Ovary (tissue), 9 donors: Measurements from ENCODE around the gene CDC14A. TPM values are rescaled to one million over a fixed set of nuclear protein-coding genes. Genes with fewer than 3 reads are reported as not detected.

ENCODE experiments used
- DNase-seq, 5 donors: peaks; one replicate each; pipeline ENCODE4 v3.0.0-alpha.2; 2019 to 2020
- H3K27ac ChIP-seq, 2 donors: fragments of 200-600 bp; one replicate each; pipeline versions ENCODE4 v1.5.1 to v1.8.0; 2019 to 2022
- H3K27me3 ChIP-seq: fragments of 200-600 bp; one replicate; pipeline ENCODE4 v1.8.0; 2022
- H3K36me3 ChIP-seq: fragments of 200-600 bp; sonication (generic); one replicate; pipeline ENCODE4 v1.5.1; 2019
- H3K4me1 ChIP-seq: one replicate; pipeline ENCODE4 v1.8.1; 2013; ENCODE audit warnings: mild to moderate bottlenecking, moderate library complexity; ENCODE audit not compliant: insufficient read depth
- H3K4me3 ChIP-seq: fragments of 200-600 bp; sonication (generic); one replicate; pipeline ENCODE4 v1.5.1; 2017
- H3K9me3 ChIP-seq, 2 donors: fragments of 200-600 bp in 1 of 2; sonication (generic) in 1 of 2; one replicate each; pipeline versions ENCODE4 v1.5.1 to v1.8.1; 2013 to 2019; ENCODE audit warnings: mild to moderate bottlenecking in 1 of 2, moderate library complexity in 1 of 2
- EP300 ChIP-seq: sonication (generic); formaldehyde crosslinking; IDR thresholded peaks from one replicate; pipeline ENCODE4 v1.6.1; 2017; ENCODE audit warnings: antibody characterized with exemption
- POLR2A ChIP-seq: fragments of 450-650 bp; IDR thresholded peaks from one replicate; pipeline ENCODE4 v1.6.1; 2017; ENCODE audit warnings: antibody characterized with exemption, mild to moderate bottlenecking, moderate library complexity
- WGBS, 3 donors: extraction: QIAGEN DNeasy Blood & Tissue Kit in 1 of 3; methylation state at CpG; one replicate each; pipeline versions ENCODE4 v1.1.5 to v1.1.7; 2013 to 2017; 5-methylcytosine and 5-hydroxymethylcytosine counted together
- intact Hi-C, 4 donors: fragments of 100-400 bp; cut with DNase I; formaldehyde crosslinking; loops; one replicate each; pipeline versions ENCODE4 v1.11.0 to v1.15.1; 2022 to 2023
- polyA plus RNA-seq, 2 donors: library from polyadenylated mRNA; stranded (reverse); fragments of 200-250 nt in 1 of 2; fragments of 350-450 nt in 1 of 2; fragmentation: Illumina TruSeq in 1 of 2; extraction: RNeasy Lipid Tissue Mini Kit (QIAGEN cat#74804) in 1 of 2; gene quantifications; one replicate each; pipeline ENCODE4 v1.2.3, GENCODE V29; 2013 to 2014
- total RNA-seq, 7 donors: library from RNA; depleted of rRNA in 2 of 7; stranded (reverse); fragments of >200 nt in 2 of 7; fragmentation: NEBNext Ultra II Directional in 3 of 7; extraction: Animal tissue kit (Norgen Biotek cat#: 25700) in 3 of 7; gene quantifications; one replicate each; pipeline versions ENCODE4 v1.1.0 to v1.2.4, GENCODE V29; 2016 to 2023
- TF ChIP-seq, protein P1 (sequence below), 3 donors: fragments of 450-650 bp in 2 of 3; fragments of 200-600 bp in 1 of 3; IDR thresholded peaks; one replicate each; pipeline versions ENCODE4 v1.5.1 to v1.8.0; 2016 to 2022; ENCODE audit warnings: antibody characterized with exemption in 3 of 3, mild to moderate bottlenecking in 1 of 3
- donor health status: DM: no; HTN: no; CAD: no; lungs with moderate emphysema.
- donor health status: DM: no; HTN: no; CAD: no.
- donor health status: Bipolar disorder and iron deficiency.
- donor health status: DM: yes; HTN: yes; CAD: no.
- donor health status: DM: no; HTN: no; CAD: no.
- donor health status: DM: yes; HTN: yes; CAD: no.

The CDC14A gene
- total and polyA plus RNA-seq, 9 donors, result 4.6 to 47.4 (median 8.6) TPM

DNA sequence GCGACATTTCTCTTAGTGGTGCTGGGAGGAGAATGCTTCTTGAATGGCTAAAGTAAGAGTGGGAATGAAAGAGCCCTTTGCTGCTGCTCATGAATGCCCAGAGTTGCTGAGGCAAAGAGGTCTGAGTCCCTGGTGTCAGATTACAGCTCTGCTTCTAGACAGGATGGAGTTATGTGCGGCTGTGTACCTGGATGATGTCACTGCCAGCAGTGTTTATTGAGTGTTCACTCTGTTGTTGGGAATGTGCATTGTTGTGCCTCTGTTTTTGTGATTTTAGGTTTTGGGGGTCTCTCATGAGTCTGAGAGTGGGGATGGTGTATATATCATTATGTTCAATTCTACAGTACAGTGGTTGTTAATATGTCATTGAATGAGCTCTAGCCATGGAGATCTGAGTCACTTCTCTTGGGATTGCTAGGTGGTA lies 2.7 kb downstream of the CDC14A start:
- 65 to 92% (median 83%) methylated on average over 2 of the region's 2 CpGs for WGBS, 3 donors
- no peak overlapping the region for H3K4me3 ChIP-seq
- intact Hi-C loops, result loop anchor here in 1 of 4 donors (10.0 kb wide), 1 partner anchor 100 kb away; no protein-coding TSS in a partner anchor
- no peak for DNase-seq
- H3K9me3 ChIP-seq, result no peaks in the 10 kb centered on the region
- peaks cover 7% of the 10 kb centered on the region for H3K4me1 ChIP-seq
- TF ChIP-seq, protein P1, sequence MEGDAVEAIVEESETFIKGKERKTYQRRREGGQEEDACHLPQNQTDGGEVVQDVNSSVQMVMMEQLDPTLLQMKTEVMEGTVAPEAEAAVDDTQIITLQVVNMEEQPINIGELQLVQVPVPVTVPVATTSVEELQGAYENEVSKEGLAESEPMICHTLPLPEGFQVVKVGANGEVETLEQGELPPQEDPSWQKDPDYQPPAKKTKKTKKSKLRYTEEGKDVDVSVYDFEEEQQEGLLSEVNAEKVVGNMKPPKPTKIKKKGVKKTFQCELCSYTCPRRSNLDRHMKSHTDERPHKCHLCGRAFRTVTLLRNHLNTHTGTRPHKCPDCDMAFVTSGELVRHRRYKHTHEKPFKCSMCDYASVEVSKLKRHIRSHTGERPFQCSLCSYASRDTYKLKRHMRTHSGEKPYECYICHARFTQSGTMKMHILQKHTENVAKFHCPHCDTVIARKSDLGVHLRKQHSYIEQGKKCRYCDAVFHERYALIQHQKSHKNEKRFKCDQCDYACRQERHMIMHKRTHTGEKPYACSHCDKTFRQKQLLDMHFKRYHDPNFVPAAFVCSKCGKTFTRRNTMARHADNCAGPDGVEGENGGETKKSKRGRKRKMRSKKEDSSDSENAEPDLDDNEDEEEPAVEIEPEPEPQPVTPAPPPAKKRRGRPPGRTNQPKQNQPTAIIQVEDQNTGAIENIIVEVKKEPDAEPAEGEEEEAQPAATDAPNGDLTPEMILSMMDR (IDR thresholded peaks at IDR 0.05), result no peak
- TF ChIP-seq EP300, result no peak
- TF ChIP-seq POLR2A, result no peak
- H3K36me3 ChIP-seq, result no peaks in the 10 kb centered on the region
- no peak overlapping the region for H3K27ac ChIP-seq
- H3K27me3 ChIP-seq, result no peaks in the 10 kb centered on the region

DNA sequence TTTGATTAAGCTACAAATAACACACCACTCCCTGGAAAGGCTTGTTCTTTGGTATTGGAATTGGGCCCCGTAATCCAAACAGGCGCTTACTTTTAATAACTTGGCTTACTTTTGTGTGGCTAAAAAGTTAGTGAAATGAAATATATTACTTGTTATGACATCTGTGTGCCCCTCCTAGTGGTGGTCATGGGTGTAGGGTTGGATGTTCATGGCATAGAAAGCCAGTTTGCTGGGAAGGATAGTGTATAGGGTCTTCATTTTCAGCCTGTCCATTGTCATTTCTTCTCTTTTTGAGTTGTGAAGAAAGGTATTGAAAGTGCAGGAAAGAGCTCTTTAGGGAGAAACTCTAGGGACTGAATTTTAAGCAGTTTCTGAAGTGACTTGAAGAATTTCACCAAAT lies 5.9 kb downstream of the CDC14A start:
- no peak overlapping the region for H3K4me3 ChIP-seq
- H3K27ac ChIP-seq, result no peak overlapping the region
- no peak for DNase-seq
- intact Hi-C loops, result loop anchor here in 1 of 4 donors (10.0 kb wide), 1 partner anchor 97 kb away; no protein-coding TSS in a partner anchor
- H3K9me3 ChIP-seq, result no peaks in the 10 kb centered on the region
- H3K36me3 ChIP-seq, result no peaks in the 10 kb centered on the region
- no peaks in the 10 kb centered on the region for H3K27me3 ChIP-seq
- WGBS, 3 donors, result 11 to 18% (median 15%) methylated on average over 2 of the region's 2 CpGs
- H3K4me1 ChIP-seq, result peaks cover 9% of the 10 kb centered on the region
- TF ChIP-seq POLR2A (no peak), EP300 (no peak)
- TF ChIP-seq, protein P1 (IDR thresholded peaks at IDR 0.05), result no peak

DNA sequence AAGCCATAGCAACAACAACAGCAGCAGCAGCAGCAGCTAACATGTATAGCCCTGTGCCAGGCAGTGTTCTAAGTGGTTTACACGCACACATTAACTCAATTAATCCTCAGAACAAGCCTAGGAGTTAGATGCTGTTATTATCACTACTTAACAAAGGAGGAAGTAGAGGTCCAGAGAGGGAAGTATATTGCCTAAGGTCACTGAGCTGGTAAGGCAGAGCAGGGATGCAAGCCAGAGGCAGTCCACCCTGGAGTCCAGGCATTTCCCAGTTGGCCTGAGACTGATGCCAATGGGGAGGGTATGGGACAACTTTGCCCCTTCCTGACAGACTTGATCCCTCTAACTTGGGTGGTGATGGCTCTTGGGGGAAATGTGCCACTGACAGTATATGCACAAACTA lies 6.8 kb downstream of the CDC14A start:
- Histone ChIP-seq H3K27ac (no peak overlapping the region), H3K36me3 (no peaks in the 10 kb centered on the region), H3K27me3 (no peaks in the 10 kb centered on the region), H3K4me1 (peaks cover 9% of the 10 kb centered on the region), H3K4me3 (no peak overlapping the region), H3K9me3 (no peaks in the 10 kb centered on the region)
- 85 to 88% (median 87%) methylated on average over 1 of the region's 1 CpG for WGBS, 3 donors
- no peak for DNase-seq
- intact Hi-C loops, result loop anchor here in 1 of 4 donors (10.0 kb wide), 1 partner anchor 96 kb away; no protein-coding TSS in a partner anchor
- TF ChIP-seq, protein P1 (IDR thresholded peaks at IDR 0.05), result no peak
- TF ChIP-seq POLR2A (no peak), EP300 (no peak)

- WGBS, 3 donors, result 1 to 5% (median 4%) methylated on average over 2 of the region's 2 CpGs
- TF ChIP-seq EP300, result no peak
- TF ChIP-seq, protein P1 (IDR thresholded peaks at IDR 0.05), result no peak
- TF ChIP-seq POLR2A, result no peak
- H3K27me3 ChIP-seq, result no peaks in the 10 kb centered on the region
- H3K27ac ChIP-seq, result no peak overlapping the region
- no peaks in the 10 kb centered on the region for H3K36me3 ChIP-seq
- no peak overlapping the region for H3K4me3 ChIP-seq
- H3K9me3 ChIP-seq, result no peaks in the 10 kb centered on the region
- intact Hi-C loops, result no loop called here
- DNase-seq, result peak; percentile 66 to 87 (median 68)
- peaks cover 7% of the 10 kb centered on the region for H3K4me1 ChIP-seq
These were observed 8.6 kb downstream of the CDC14A start for GRCh38 chr1:100360790-100361510.
